Measurements from ENCODE around the gene DIS3L2. TPM values are rescaled to one million over a fixed set of nuclear protein-coding genes. Genes with fewer than 3 reads are reported as not detected.

Gene DIS3L2
- total RNA-seq, 3 donors from 2014 or later (not counting 1 experiment from before 2014, with no cell fraction given), result 56.4 to 63.6 (median 59.4) TPM

DNA sequence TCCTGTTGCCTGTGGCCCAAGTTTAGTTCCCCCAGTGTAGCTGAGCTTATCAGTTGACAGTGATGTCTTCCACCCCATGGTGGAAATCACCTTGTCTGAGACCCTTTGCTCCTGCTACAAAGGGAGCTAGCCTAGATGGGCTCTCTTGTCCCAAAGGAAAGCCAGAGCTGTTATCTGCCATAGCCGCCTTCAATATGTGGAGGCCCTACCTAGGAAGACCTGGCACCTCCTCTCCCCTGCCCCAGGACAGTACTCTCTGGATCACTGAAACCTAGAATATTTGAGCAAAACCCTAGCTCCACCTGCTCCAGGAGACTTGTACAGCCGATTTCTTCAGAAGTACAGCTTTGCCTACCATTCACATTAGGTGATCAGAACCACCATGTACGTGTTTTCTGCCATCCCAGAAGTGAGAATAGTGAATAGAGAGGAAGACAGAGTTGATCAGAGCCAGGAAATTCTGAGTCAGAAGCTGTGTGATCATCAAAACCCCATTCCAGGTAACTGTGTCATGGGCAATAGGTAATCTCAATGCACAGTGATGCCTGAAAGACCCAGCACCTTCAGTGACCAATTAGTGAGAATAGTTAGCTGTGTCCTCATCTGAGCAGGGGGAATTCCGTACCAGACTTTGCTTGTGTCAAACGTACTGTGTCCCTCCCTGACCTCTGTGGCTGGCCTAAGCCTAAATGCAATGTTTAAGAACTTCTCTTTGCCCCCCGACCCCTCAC is 278.6 kb downstream of the DIS3L2 start:
- Histone ChIP-seq H3K36me3 (ENCODE audit: control insufficient read depth, insufficient read depth, low read length) (peaks cover 16% of the 10 kb centered on the region), H3K4me1 (ENCODE audit: control insufficient read depth, insufficient read depth, low read length) (no peaks in the 10 kb centered on the region), H3K4me3 (ENCODE audit: low read length) (no peak overlapping the region), H3K27me3 (ENCODE audit: control insufficient read depth, insufficient read depth, low read length) (no peaks in the 10 kb centered on the region), H3K27ac (ENCODE audit: low read length) (no peak overlapping the region), H3K9me3 (ENCODE audit: control insufficient read depth, insufficient read depth, low read length) (no peaks in the 10 kb centered on the region)
- DNase-seq, result no peak
- H3K4me3 Mint-ChIP-seq, result no peak overlapping the region
- no peaks in the 10 kb centered on the region for H3K27me3 Mint-ChIP-seq (ENCODE audit: low read depth in 2 of 2)
- H3K27ac Mint-ChIP-seq, result no peak overlapping the region
- H3K36me3 Mint-ChIP-seq, result no peaks in the 10 kb centered on the region
- TF ChIP-seq, protein P1, sequence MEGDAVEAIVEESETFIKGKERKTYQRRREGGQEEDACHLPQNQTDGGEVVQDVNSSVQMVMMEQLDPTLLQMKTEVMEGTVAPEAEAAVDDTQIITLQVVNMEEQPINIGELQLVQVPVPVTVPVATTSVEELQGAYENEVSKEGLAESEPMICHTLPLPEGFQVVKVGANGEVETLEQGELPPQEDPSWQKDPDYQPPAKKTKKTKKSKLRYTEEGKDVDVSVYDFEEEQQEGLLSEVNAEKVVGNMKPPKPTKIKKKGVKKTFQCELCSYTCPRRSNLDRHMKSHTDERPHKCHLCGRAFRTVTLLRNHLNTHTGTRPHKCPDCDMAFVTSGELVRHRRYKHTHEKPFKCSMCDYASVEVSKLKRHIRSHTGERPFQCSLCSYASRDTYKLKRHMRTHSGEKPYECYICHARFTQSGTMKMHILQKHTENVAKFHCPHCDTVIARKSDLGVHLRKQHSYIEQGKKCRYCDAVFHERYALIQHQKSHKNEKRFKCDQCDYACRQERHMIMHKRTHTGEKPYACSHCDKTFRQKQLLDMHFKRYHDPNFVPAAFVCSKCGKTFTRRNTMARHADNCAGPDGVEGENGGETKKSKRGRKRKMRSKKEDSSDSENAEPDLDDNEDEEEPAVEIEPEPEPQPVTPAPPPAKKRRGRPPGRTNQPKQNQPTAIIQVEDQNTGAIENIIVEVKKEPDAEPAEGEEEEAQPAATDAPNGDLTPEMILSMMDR (IDR thresholded peaks at IDR 0.05), result no peak
- H3K4me1 Mint-ChIP-seq, result peaks cover 6 to 15% of the 10 kb centered on the region in 2 donors
- no peaks in the 10 kb centered on the region for H3K9me3 Mint-ChIP-seq
- WGBS (ENCODE audit: insufficient coverage), result 91% methylated on average over 6 of the region's 6 CpGs
- intact Hi-C loops (cut with micrococcal nuclease), result no loop called here
- ATAC-seq, result no peak

- Mint-ChIP-seq H3K36me3 (no peaks in the 10 kb centered on the region), H3K4me3 (no peak overlapping the region), H3K9me3 (no peaks in the 10 kb centered on the region), H3K27ac (no peak overlapping the region), H3K4me1 (peaks cover 6 to 15% of the 10 kb centered on the region in 2 donors), H3K27me3 (ENCODE audit: low read depth in 2 of 2) (no peaks in the 10 kb centered on the region)
- H3K4me3 ChIP-seq (ENCODE audit: low read length), result no peak overlapping the region
- no peak for DNase-seq
- H3K9me3 ChIP-seq (ENCODE audit: control insufficient read depth, insufficient read depth, low read length), result no peaks in the 10 kb centered on the region
- TF ChIP-seq, protein P1 (IDR thresholded peaks at IDR 0.05), result no peak
- intact Hi-C loops (cut with micrococcal nuclease), result no loop called here
- H3K27me3 ChIP-seq (ENCODE audit: control insufficient read depth, insufficient read depth, low read length), result no peaks in the 10 kb centered on the region
- peaks cover 16% of the 10 kb centered on the region for H3K36me3 ChIP-seq (ENCODE audit: control insufficient read depth, insufficient read depth, low read length)
- no peak for ATAC-seq
- H3K4me1 ChIP-seq (ENCODE audit: control insufficient read depth, insufficient read depth, low read length), result no peaks in the 10 kb centered on the region
- 97% methylated on average over 10 of the region's 10 CpGs for WGBS (ENCODE audit: insufficient coverage)
- H3K27ac ChIP-seq (ENCODE audit: low read length), result no peak overlapping the region
These were observed 279.4 kb downstream of the DIS3L2 start for GRCh38 chr2:232240906-232241305.

- Histone ChIP-seq H3K27ac (ENCODE audit: low read length) (no peak overlapping the region), H3K4me3 (ENCODE audit: low read length) (no peak overlapping the region), H3K9me3 (ENCODE audit: control insufficient read depth, insufficient read depth, low read length) (no peaks in the 10 kb centered on the region), H3K36me3 (ENCODE audit: control insufficient read depth, insufficient read depth, low read length) (peaks cover 16% of the 10 kb centered on the region), H3K4me1 (ENCODE audit: control insufficient read depth, insufficient read depth, low read length) (no peaks in the 10 kb centered on the region), H3K27me3 (ENCODE audit: control insufficient read depth, insufficient read depth, low read length) (no peaks in the 10 kb centered on the region)
- intact Hi-C loops (cut with micrococcal nuclease), result no loop called here
- Mint-ChIP-seq H3K4me3 (no peak overlapping the region), H3K27me3 (ENCODE audit: low read depth in 2 of 2) (no peaks in the 10 kb centered on the region), H3K36me3 (no peaks in the 10 kb centered on the region), H3K4me1 (peaks cover 5 to 12% of the 10 kb centered on the region in 2 donors), H3K27ac (no peak overlapping the region), H3K9me3 (no peaks in the 10 kb centered on the region)
- 95% methylated on average over 2 of the region's 2 CpGs for WGBS (ENCODE audit: insufficient coverage)
- no peak for ATAC-seq
- DNase-seq, result no peak
- TF ChIP-seq, protein P1 (IDR thresholded peaks at IDR 0.05), result no peak
These were observed 280.8 kb downstream of the DIS3L2 start for GRCh38 chr2:232242316-232242715.

DNA sequence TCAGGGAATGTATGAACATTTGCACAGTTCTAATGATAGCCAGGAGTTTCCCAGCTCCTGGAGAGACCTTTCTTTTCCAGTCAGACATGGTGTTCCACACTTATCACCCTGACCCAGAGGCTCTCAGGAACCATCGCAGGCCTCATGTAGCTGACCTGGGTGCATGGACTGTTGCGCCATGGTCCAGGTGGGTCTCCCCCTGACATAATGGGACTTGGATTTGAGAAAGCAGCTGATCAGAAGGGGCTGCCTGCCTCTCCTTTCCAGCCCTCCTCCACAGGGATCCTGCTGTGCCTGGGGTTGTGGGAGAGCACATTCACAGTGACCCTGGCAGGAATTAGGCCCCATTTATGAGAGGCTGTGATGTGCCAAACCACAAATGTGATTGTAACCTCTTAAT is 283.6 kb downstream of the DIS3L2 start:
- Histone ChIP-seq H3K4me3 (ENCODE audit: low read length) (no peak overlapping the region), H3K27me3 (ENCODE audit: control insufficient read depth, insufficient read depth, low read length) (no peaks in the 10 kb centered on the region), H3K36me3 (ENCODE audit: control insufficient read depth, insufficient read depth, low read length) (peaks cover 13% of the 10 kb centered on the region), H3K4me1 (ENCODE audit: control insufficient read depth, insufficient read depth, low read length) (no peaks in the 10 kb centered on the region), H3K9me3 (ENCODE audit: control insufficient read depth, insufficient read depth, low read length) (no peaks in the 10 kb centered on the region), H3K27ac (ENCODE audit: low read length) (no peak overlapping the region)
- intact Hi-C loops (cut with micrococcal nuclease), result no loop called here
- no peaks in the 10 kb centered on the region for H3K27me3 Mint-ChIP-seq (ENCODE audit: low read depth in 2 of 2)
- ATAC-seq, result no peak
- no peaks in the 10 kb centered on the region for H3K9me3 Mint-ChIP-seq
- H3K4me3 Mint-ChIP-seq, result no peak overlapping the region
- no peak overlapping the region for H3K27ac Mint-ChIP-seq
- WGBS (ENCODE audit: insufficient coverage), result 96% methylated on average over 2 of the region's 2 CpGs
- DNase-seq, result no peak
- H3K4me1 Mint-ChIP-seq, result no peaks in the 10 kb centered on the region
- H3K36me3 Mint-ChIP-seq, result no peaks in the 10 kb centered on the region
- TF ChIP-seq, protein P1 (IDR thresholded peaks at IDR 0.05), result no peak
